Transverse colon (tissue), 3 donors: ENCODE data around the gene KRTAP10-6.

ENCODE experiments used
- CTCF ChIP-seq, 5 experiments: fragments of 200-600 bp in 3 of 5; fragments of 450-650 bp in 2 of 5; sonication (generic) in 3 of 5; IDR thresholded peaks; 1 replicate in 2 of 5; 2 replicates in 3 of 5; pipeline ENCODE4 v1.5.1; 2016 to 2017; ENCODE audit warnings: antibody characterized with exemption in 5 of 5, inconsistent platforms in 3 of 5, mild to moderate bottlenecking in 2 of 5, moderate library complexity in 1 of 5
- EP300 ChIP-seq: sonication (generic); formaldehyde crosslinking; IDR thresholded peaks from one replicate; pipeline ENCODE4 v1.6.1; 2017; ENCODE audit warnings: antibody characterized with exemption, low read depth

- TF ChIP-seq CTCF (IDR thresholded peaks at IDR 0.05) (no peak), EP300 (no peak)
Measured at GRCh38 chr21:44626673-44627143, 34.4 kb upstream of the KRTAP10-6 start, which contains the start of gene KRTAP10-9.
